HepG2 (cell line): ENCODE measurements around the gene RAB40C. TPM values are rescaled to one million over a fixed set of nuclear protein-coding genes. Genes with fewer than 3 reads are reported as not detected.

Experiments used
- CCAR2 ChIP-seq: fragments of 200-400 bp; formaldehyde crosslinking; optimal IDR thresholded peaks from 2 replicates; pipeline ENCODE3; 2018; ENCODE audit warnings: low read depth, mild to moderate bottlenecking, low read length, moderate library complexity
- FOXA3 ChIP-seq: IDR thresholded peaks from 2 replicates; pipeline ENCODE4 v1.6.1; 2016; ENCODE audit warnings: missing genetic modification reagents, missing compliant biosample characterization
- HCFC1 ChIP-seq: fragments of 150-350 bp; IDR thresholded peaks from 2 replicates; pipeline ENCODE4 v1.6.1; 2014; ENCODE audit warnings: low read depth, low read length
- IRF2 ChIP-seq: IDR thresholded peaks from 2 replicates; pipeline ENCODE4 v1.6.1; 2018; ENCODE audit warnings: missing genetic modification reagents, missing compliant biosample characterization
- MBNL3 ChIP-seq: fragments of 250-450 bp; sonication (Bioruptor Pico); conservative IDR thresholded peaks from 2 replicates; pipeline ENCODE4 v1.8.0; 2022; ENCODE audit warnings: mild to moderate bottlenecking, inconsistent platforms
- MIER3 ChIP-seq: IDR thresholded peaks from 2 replicates; pipeline ENCODE4 v1.6.1; 2016; ENCODE audit warnings: missing compliant biosample characterization, borderline replicate concordance
- NCOA2 ChIP-seq: sonication (generic); formaldehyde crosslinking; IDR thresholded peaks from 2 replicates; pipeline ENCODE4 v1.8.0; 2022; ENCODE audit warnings: inconsistent platforms
- NR2F2 ChIP-seq: IDR thresholded peaks from 2 replicates; pipeline ENCODE4 v1.6.1; 2012; ENCODE audit warnings: low read depth, inconsistent platforms, borderline replicate concordance
- PCBP2 ChIP-seq: fragments of 200-400 bp; formaldehyde crosslinking; optimal IDR thresholded peaks from 2 replicates; pipeline ENCODE3; 2018; ENCODE audit warnings: low read length, low read depth; ENCODE audit not compliant: poor library complexity, severe bottlenecking
- SMAD3 ChIP-seq: sonication (generic); formaldehyde crosslinking; IDR thresholded peaks from 2 replicates; pipeline ENCODE4 v1.4.0; 2020; ENCODE audit warnings: missing genetic modification reagents
- SP2 ChIP-seq: sonication (generic); formaldehyde crosslinking; IDR thresholded peaks from 2 replicates; pipeline ENCODE4 v1.5.1; 2020; ENCODE audit warnings: mild to moderate bottlenecking, missing genetic modification reagents
- THAP9 ChIP-seq: sonication (generic); formaldehyde crosslinking; IDR thresholded peaks from 2 replicates; pipeline ENCODE4; 2020; ENCODE audit warnings: missing genetic modification reagents, mild to moderate bottlenecking, borderline replicate concordance
- ZBTB21 ChIP-seq: sonication (generic); formaldehyde crosslinking; IDR thresholded peaks from 2 replicates; pipeline ENCODE4 v1.4.0; 2020; ENCODE audit warnings: missing genetic modification reagents
- ZBTB7B ChIP-seq: sonication (generic); formaldehyde crosslinking; IDR thresholded peaks from 2 replicates; pipeline ENCODE4 v1.4.0; 2020; ENCODE audit warnings: missing genetic modification reagents
- ZMYM3 ChIP-seq: sonication (generic); formaldehyde crosslinking; IDR thresholded peaks from 2 replicates; pipeline ENCODE4 v1.5.1; 2020; ENCODE audit warnings: mild to moderate bottlenecking, missing genetic modification reagents
- ZNF10 ChIP-seq: sonication (generic); formaldehyde crosslinking; IDR thresholded peaks from 2 replicates; pipeline ENCODE4 v1.4.0; 2020; ENCODE audit warnings: mild to moderate bottlenecking, low read depth, missing genetic modification reagents, borderline replicate concordance
- ZNF619 ChIP-seq: sonication (generic); formaldehyde crosslinking; IDR thresholded peaks from 2 replicates; pipeline ENCODE4 v1.4.0; 2020; ENCODE audit warnings: mild to moderate bottlenecking, missing genetic modification reagents
- ZSCAN21 ChIP-seq: sonication (generic); formaldehyde crosslinking; IDR thresholded peaks from 2 replicates; pipeline ENCODE4 v1.8.0; 2022; ENCODE audit warnings: mild to moderate bottlenecking, missing genetic modification reagents, moderate library complexity, borderline replicate concordance
- polyA plus RNA-seq, 8 experiments: library from polyadenylated mRNA; depleted of rRNA in 3 of 8; stranded (reverse) in 7 of 8; unstranded in 1 of 8; fragments of >200 nt; fragmentation: Illumina TruSeq in 4 of 8; extraction: Trizol in 4 of 8; gene quantifications; 2 replicates each; pipeline versions ENCODE4 v1.2.1 to v1.2.3, GENCODE V29; 2011 to 2016; ENCODE audit warnings: low read depth in 4 of 8, missing spikeins in 1 of 8, mixed read lengths in 1 of 8; ENCODE audit not compliant: insufficient read depth in 1 of 8
- total RNA-seq, 5 experiments: library from RNA; depleted of rRNA; stranded (reverse); fragments of >200 nt; fragmentation: Illumina TruSeq; extraction: Trizol; gene quantifications; 2 replicates each; pipeline ENCODE4 v1.2.3, GENCODE V29; 2016; ENCODE audit warnings: low read depth in 1 of 5
- TF ChIP-seq, protein P1 (sequence below): sonication (generic); formaldehyde crosslinking; conservative IDR thresholded peaks from 2 replicates; pipeline ENCODE4 v1.4.0; 2020; ENCODE audit warnings: missing genetic modification reagents
- TF ChIP-seq, protein P2 (sequence below): sonication (generic); formaldehyde crosslinking; conservative IDR thresholded peaks from 2 replicates; pipeline ENCODE4 v1.8.0; 2022; ENCODE audit warnings: low read depth, missing genetic modification reagents
- TF ChIP-seq, protein P3 (sequence below): sonication (generic); formaldehyde crosslinking; IDR thresholded peaks from 2 replicates; pipeline ENCODE4 v1.5.0; 2020; ENCODE audit warnings: mild to moderate bottlenecking, missing genetic modification reagents, borderline replicate concordance

RAB40C gene
- total and polyA plus RNA-seq, 2 of the 13 experiments (the other 11 are each of a cell fraction or from before 2014, with no cell fraction given): 7.7 to 11.5 TPM

DNA sequence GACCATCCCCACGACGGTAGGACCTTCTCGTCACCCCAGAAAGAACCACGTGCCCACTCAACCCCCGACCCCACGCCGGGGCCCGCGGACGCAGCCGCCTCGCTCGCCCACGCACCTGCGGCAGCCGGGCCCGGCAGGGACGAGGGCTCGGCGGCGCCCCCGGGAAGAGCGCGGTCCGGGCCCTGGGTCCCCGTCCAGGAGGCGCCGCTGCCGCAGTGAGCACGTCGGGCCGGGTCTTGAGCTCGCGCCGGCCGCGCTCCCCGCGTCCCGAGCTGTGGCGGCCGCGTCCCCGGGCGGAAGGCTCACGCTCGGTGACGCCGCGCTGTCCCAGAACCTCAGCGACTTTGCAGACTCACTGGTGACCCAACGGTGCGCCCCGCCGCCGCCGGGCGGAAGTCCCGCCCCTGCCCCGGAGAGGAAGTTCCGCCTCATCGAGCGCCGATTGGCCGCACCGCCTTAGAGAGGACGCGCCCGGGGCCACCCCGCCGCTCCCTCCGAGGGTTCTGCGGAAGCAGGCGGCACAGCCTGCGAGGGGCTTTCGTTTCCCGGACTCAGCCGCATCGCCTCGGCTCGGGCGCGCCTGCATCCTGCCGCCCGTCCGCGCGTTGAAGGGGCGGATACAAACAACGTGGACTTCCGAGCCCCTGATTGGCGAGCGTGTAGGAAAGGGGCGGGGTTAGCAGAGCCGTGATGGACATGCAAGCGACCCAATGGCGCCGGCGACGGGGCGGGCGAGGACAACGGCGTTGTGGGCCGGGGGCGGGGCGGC is 793 bp upstream of the RAB40C start (continued):
- TF ChIP-seq, protein P1, sequence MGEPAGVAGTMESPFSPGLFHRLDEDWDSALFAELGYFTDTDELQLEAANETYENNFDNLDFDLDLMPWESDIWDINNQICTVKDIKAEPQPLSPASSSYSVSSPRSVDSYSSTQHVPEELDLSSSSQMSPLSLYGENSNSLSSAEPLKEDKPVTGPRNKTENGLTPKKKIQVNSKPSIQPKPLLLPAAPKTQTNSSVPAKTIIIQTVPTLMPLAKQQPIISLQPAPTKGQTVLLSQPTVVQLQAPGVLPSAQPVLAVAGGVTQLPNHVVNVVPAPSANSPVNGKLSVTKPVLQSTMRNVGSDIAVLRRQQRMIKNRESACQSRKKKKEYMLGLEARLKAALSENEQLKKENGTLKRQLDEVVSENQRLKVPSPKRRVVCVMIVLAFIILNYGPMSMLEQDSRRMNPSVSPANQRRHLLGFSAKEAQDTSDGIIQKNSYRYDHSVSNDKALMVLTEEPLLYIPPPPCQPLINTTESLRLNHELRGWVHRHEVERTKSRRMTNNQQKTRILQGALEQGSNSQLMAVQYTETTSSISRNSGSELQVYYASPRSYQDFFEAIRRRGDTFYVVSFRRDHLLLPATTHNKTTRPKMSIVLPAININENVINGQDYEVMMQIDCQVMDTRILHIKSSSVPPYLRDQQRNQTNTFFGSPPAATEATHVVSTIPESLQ (CRISPR knock-in tag): no peak
- TF ChIP-seq THAP9 (CRISPR knock-in tag) (peak; percentile 51; the same call in 1 of the 2 replicates), SMAD3 (no peak), FOXA3 (CRISPR knock-in tag) (peak; percentile 46), SP2 (CRISPR knock-in tag) (peak; percentile 86), ZBTB7B (CRISPR knock-in tag) (no peak), MBNL3 (CRISPR knock-in tag) (no peak), ZNF10 (CRISPR knock-in tag) (no peak), CCAR2 (no peak), PCBP2 (no peak), MIER3 (no peak), ZBTB21 (CRISPR knock-in tag) (no peak), HCFC1 (no peak; the same call in 1 of the 2 replicates), NR2F2 (no peak), ZSCAN21 (CRISPR knock-in tag) (peak; percentile 61; the same call in 1 of the 2 replicates), IRF2 (CRISPR knock-in tag) (0 out of 2 replicates have a peak, but pooled peaks have one; percentile 12), ZMYM3 (CRISPR knock-in tag) (no peak), NCOA2 (CRISPR knock-in tag) (peak; percentile 19; the same call in 1 of the 2 replicates), ZNF619 (CRISPR knock-in tag) (no peak)
- TF ChIP-seq, protein P2, sequence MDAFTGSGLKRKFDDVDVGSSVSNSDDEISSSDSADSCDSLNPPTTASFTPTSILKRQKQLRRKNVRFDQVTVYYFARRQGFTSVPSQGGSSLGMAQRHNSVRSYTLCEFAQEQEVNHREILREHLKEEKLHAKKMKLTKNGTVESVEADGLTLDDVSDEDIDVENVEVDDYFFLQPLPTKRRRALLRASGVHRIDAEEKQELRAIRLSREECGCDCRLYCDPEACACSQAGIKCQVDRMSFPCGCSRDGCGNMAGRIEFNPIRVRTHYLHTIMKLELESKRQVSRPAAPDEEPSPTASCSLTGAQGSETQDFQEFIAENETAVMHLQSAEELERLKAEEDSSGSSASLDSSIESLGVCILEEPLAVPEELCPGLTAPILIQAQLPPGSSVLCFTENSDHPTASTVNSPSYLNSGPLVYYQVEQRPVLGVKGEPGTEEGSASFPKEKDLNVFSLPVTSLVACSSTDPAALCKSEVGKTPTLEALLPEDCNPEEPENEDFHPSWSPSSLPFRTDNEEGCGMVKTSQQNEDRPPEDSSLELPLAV (CRISPR knock-in tag): no peak
- TF ChIP-seq, protein P3, sequence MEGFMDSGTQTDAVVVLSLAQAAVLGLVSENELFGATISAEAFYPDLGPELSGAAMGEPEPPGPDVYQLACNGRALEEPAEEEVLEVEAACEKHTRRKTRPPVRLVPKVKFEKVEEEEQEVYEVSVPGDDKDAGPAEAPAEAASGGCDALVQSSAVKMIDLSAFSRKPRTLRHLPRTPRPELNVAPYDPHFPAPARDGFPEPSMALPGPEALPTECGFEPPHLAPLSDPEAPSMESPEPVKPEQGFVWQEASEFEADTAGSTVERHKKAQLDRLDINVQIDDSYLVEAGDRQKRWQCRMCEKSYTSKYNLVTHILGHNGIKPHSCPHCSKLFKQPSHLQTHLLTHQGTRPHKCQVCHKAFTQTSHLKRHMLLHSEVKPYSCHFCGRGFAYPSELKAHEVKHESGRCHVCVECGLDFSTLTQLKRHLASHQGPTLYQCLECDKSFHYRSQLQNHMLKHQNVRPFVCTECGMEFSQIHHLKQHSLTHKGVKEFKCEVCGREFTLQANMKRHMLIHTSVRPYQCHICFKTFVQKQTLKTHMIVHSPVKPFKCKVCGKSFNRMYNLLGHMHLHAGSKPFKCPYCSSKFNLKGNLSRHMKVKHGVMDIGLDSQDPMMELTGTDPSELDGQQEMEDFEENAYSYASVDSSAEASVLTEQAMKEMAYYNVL: peak; percentile 86; the same call in 1 of the 2 replicates
